ENCODE measurements around the gene MGAM2. TPM values are rescaled to one million over a fixed set of nuclear protein-coding genes. Genes with fewer than 3 reads are reported as not detected.

The MGAM2 gene
- total RNA-seq, 1 experiment from 2014 or later = not detected

DNA sequence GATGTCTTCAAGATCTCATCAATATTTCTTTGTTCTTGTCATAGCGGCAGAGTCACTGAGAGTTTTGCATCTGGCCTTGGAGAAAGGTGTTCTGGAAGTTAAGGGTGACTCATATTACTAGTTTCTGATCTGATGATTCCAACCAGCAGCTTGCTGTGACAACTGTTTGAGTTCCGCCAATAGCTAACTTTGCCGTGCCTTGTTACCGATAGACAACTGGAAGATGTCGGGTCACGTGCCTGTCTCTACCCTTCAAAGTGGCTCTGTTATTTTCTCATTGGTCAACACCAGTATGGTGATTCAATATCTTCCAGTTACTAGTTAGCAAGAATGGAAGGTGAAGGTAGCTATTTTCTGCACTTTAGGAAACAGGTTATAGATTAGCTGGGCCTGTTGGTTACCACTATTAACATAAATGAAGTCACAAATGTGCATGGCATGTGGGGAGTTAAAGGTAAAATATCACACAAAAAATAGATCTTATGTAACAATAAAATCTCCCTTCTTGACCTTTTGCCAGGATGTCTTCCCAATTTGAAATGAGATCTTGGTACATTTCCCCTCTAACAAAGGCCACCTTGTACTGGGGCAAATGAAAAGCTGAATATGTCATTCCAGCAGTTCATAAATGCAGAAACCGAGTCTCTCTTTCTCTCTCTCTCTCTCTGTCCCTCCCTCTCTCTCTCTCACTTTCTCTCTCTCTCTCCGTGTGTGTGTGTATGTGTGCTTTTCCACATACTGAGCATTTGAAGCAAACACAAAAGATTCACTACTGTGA lies 2.6 kb upstream of the MGAM2 start:
- Histone ChIP-seq H3K27me3 (replicated peaks; ENCODE audit: insufficient read depth, low read depth, low read length, poor library complexity) (peaks cover 4% of the 10 kb centered on the region), H3K4me3 (ENCODE audit: low read depth, low read length, poor library complexity, severe bottlenecking) (no peak overlapping the region), H3K9me3 (ENCODE audit: low read depth, low read length, poor library complexity, severe bottlenecking) (no peaks in the 10 kb centered on the region), H3K36me3 (ENCODE audit: insufficient read depth, low read length, poor library complexity, severe bottlenecking) (no peaks in the 10 kb centered on the region), H3K27ac (ENCODE audit: low read depth, low read length, poor library complexity, severe bottlenecking) (no peak overlapping the region), H3K4me1 (ENCODE audit: insufficient read depth, low read length, poor library complexity, severe bottlenecking) (no peaks in the 10 kb centered on the region)
- intact Hi-C loops (cut with micrococcal nuclease; ENCODE audit: unreplicated experiment) = no loop called here
- ChIA-PET POLR2A (ENCODE audit: low non-redundant PET) (no interaction called here), CTCF (no interaction called here)
- BruUV-seq (replicated peaks) = no TSS peak
- TF ChIP-seq EZH2 (IDR thresholded peaks at IDR 0.05; ENCODE audit: borderline replicate concordance, low read depth, low read length, poor library complexity, severe bottlenecking) = no peak
- TF ChIP-seq CTCF (conservative IDR thresholded peaks at IDR 0.05; ENCODE audit: low read depth, low read length) = no peak
- DNase-seq (ENCODE audit: low spot score) = no peak

GRCh38 chr7:142110098-142110497 lies 1.4 kb upstream of the MGAM2 start:
- ChIA-PET CTCF (no interaction called here), POLR2A (ENCODE audit: low non-redundant PET) (no interaction called here)
- H3K9me3 ChIP-seq (ENCODE audit: low read depth, low read length, poor library complexity, severe bottlenecking) = no peaks in the 10 kb centered on the region
- H3K4me3 ChIP-seq (ENCODE audit: low read depth, low read length, poor library complexity, severe bottlenecking) = no peak overlapping the region
- no peak overlapping the region for H3K27ac ChIP-seq (ENCODE audit: low read depth, low read length, poor library complexity, severe bottlenecking)
- H3K4me1 ChIP-seq (ENCODE audit: insufficient read depth, low read length, poor library complexity, severe bottlenecking) = no peaks in the 10 kb centered on the region
- BruUV-seq (replicated peaks) = no TSS peak
- intact Hi-C loops (cut with micrococcal nuclease; ENCODE audit: unreplicated experiment) = no loop called here
- TF ChIP-seq CTCF (conservative IDR thresholded peaks at IDR 0.05; ENCODE audit: low read depth, low read length) (no peak), EZH2 (IDR thresholded peaks at IDR 0.05; ENCODE audit: borderline replicate concordance, low read depth, low read length, poor library complexity, severe bottlenecking) (no peak)
- peaks cover 4% of the 10 kb centered on the region for H3K27me3 ChIP-seq (replicated peaks; ENCODE audit: insufficient read depth, low read depth, low read length, poor library complexity)
- H3K36me3 ChIP-seq (ENCODE audit: insufficient read depth, low read length, poor library complexity, severe bottlenecking) = no peaks in the 10 kb centered on the region
- no peak for DNase-seq (ENCODE audit: low spot score)

- peaks cover 4% of the 10 kb centered on the region for H3K27me3 ChIP-seq (replicated peaks; ENCODE audit: insufficient read depth, low read depth, low read length, poor library complexity)
- CTCF ChIA-PET = no interaction called here
- BruUV-seq (replicated peaks) = no TSS peak
- no peak for TF ChIP-seq CTCF (conservative IDR thresholded peaks at IDR 0.05; ENCODE audit: low read depth, low read length)
- TF ChIP-seq EZH2 (IDR thresholded peaks at IDR 0.05; ENCODE audit: borderline replicate concordance, low read depth, low read length, poor library complexity, severe bottlenecking) = no peak
- intact Hi-C loops (cut with micrococcal nuclease; ENCODE audit: unreplicated experiment) = no loop called here
- no peaks in the 10 kb centered on the region for H3K4me1 ChIP-seq (ENCODE audit: insufficient read depth, low read length, poor library complexity, severe bottlenecking)
- no peaks in the 10 kb centered on the region for H3K9me3 ChIP-seq (ENCODE audit: low read depth, low read length, poor library complexity, severe bottlenecking)
- no peak for DNase-seq (ENCODE audit: low spot score)
- POLR2A ChIA-PET (ENCODE audit: low non-redundant PET) = no interaction called here
- H3K27ac ChIP-seq (ENCODE audit: low read depth, low read length, poor library complexity, severe bottlenecking) = no peak overlapping the region
- H3K36me3 ChIP-seq (ENCODE audit: insufficient read depth, low read length, poor library complexity, severe bottlenecking) = no peaks in the 10 kb centered on the region
- H3K4me3 ChIP-seq (ENCODE audit: low read depth, low read length, poor library complexity, severe bottlenecking) = no peak overlapping the region
Measured at GRCh38 chr7:142110638-142111037, 880 bp upstream of the MGAM2 start.
